ENCODE measurements around the gene FNDC10. TPM values are rescaled to one million over a fixed set of nuclear protein-coding genes. Genes with fewer than 3 reads are reported as not detected.

The FNDC10 gene
- total and polyA plus RNA-seq, 9 of the 15 experiments (the other 6 are each of a cell fraction or from before 2014, with no cell fraction given): 0.08 to 6.3 (median 1.6) TPM

DNA sequence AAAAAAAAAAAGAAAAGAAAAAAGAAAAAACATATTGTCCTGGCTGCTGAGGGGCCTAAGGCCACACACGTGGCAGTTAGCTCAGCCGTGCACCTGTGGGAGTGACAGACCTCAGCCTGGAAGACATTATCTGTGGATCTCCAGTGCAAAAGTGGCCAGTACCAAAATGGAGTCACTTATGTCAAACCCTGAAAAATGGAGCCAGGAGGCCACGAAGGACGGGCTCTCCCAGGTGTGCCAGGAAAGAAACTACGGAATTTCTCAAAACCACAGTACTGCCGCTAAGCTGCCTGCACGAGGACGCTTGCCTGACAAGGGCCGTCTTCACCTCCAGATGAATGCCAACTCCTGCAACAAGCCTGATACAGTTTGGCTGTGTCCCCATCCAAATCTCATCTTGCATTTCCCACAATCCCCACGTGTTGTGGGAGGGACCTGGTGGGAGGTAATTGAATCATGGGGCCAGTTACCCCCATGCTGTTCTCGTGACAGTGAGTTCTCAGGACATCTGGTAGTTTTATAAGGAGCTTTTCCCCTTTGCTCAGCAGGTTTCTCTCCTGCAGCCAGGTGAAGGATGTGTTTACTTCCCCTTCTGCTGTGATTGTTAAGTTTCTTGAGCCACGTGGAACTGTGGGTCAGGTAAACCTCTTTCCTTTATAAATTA lies 10.0 kb upstream of the FNDC10 start (continued):
- no peak for TF ChIP-seq NFIC (IDR thresholded peaks at IDR 0.05)
- no peak for TF ChIP-seq ZC3H4 (CRISPR knock-in tag; IDR thresholded peaks at IDR 0.05; ENCODE audit: borderline replicate concordance)
- TF ChIP-seq, protein P1, sequence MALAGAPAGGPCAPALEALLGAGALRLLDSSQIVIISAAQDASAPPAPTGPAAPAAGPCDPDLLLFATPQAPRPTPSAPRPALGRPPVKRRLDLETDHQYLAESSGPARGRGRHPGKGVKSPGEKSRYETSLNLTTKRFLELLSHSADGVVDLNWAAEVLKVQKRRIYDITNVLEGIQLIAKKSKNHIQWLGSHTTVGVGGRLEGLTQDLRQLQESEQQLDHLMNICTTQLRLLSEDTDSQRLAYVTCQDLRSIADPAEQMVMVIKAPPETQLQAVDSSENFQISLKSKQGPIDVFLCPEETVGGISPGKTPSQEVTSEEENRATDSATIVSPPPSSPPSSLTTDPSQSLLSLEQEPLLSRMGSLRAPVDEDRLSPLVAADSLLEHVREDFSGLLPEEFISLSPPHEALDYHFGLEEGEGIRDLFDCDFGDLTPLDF (CRISPR knock-in tag; IDR thresholded peaks at IDR 0.05): no peak
- peak; percentile 72; the same call in 1 of the 2 replicates for TF ChIP-seq ZNF133 (CRISPR knock-in tag; IDR thresholded peaks at IDR 0.05)
- TF ChIP-seq STAT5B (CRISPR knock-in tag; IDR thresholded peaks at IDR 0.05): peak; percentile 57; the same call in 1 of the 2 replicates
- TF ChIP-seq, protein P2, sequence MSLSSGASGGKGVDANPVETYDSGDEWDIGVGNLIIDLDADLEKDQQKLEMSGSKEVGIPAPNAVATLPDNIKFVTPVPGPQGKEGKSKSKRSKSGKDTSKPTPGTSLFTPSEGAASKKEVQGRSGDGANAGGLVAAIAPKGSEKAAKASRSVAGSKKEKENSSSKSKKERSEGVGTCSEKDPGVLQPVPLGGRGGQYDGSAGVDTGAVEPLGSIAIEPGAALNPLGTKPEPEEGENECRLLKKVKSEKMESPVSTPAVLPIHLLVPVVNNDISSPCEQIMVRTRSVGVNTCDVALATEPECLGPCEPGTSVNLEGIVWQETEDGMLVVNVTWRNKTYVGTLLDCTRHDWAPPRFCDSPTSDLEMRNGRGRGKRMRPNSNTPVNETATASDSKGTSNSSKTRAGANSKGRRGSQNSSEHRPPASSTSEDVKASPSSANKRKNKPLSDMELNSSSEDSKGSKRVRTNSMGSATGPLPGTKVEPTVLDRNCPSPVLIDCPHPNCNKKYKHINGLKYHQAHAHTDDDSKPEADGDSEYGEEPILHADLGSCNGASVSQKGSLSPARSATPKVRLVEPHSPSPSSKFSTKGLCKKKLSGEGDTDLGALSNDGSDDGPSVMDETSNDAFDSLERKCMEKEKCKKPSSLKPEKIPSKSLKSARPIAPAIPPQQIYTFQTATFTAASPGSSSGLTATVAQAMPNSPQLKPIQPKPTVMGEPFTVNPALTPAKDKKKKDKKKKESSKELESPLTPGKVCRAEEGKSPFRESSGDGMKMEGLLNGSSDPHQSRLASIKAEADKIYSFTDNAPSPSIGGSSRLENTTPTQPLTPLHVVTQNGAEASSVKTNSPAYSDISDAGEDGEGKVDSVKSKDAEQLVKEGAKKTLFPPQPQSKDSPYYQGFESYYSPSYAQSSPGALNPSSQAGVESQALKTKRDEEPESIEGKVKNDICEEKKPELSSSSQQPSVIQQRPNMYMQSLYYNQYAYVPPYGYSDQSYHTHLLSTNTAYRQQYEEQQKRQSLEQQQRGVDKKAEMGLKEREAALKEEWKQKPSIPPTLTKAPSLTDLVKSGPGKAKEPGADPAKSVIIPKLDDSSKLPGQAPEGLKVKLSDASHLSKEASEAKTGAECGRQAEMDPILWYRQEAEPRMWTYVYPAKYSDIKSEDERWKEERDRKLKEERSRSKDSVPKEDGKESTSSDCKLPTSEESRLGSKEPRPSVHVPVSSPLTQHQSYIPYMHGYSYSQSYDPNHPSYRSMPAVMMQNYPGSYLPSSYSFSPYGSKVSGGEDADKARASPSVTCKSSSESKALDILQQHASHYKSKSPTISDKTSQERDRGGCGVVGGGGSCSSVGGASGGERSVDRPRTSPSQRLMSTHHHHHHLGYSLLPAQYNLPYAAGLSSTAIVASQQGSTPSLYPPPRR (CRISPR knock-in tag; IDR thresholded peaks at IDR 0.05; ENCODE audit: borderline replicate concordance): no peak
- TF ChIP-seq, protein P3, sequence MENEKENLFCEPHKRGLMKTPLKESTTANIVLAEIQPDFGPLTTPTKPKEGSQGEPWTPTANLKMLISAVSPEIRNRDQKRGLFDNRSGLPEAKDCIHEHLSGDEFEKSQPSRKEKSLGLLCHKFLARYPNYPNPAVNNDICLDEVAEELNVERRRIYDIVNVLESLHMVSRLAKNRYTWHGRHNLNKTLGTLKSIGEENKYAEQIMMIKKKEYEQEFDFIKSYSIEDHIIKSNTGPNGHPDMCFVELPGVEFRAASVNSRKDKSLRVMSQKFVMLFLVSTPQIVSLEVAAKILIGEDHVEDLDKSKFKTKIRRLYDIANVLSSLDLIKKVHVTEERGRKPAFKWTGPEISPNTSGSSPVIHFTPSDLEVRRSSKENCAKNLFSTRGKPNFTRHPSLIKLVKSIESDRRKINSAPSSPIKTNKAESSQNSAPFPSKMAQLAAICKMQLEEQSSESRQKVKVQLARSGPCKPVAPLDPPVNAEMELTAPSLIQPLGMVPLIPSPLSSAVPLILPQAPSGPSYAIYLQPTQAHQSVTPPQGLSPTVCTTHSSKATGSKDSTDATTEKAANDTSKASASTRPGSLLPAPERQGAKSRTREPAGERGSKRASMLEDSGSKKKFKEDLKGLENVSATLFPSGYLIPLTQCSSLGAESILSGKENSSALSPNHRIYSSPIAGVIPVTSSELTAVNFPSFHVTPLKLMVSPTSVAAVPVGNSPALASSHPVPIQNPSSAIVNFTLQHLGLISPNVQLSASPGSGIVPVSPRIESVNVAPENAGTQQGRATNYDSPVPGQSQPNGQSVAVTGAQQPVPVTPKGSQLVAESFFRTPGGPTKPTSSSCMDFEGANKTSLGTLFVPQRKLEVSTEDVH (IDR thresholded peaks at IDR 0.05; ENCODE audit: low read depth, partially characterized antibody): no peak
- TF ChIP-seq NKRF (IDR thresholded peaks at IDR 0.05; ENCODE audit: borderline replicate concordance): no peak
- peak; percentile 69; the same call in 1 of the 2 replicates for TF ChIP-seq DIDO1 (tag; IDR thresholded peaks at IDR 0.05; ENCODE audit: low read depth)
- peak; percentile 89 for TF ChIP-seq ERF (CRISPR knock-in tag; IDR thresholded peaks at IDR 0.05)
- TF ChIP-seq ZKSCAN1 (IDR thresholded peaks at IDR 0.05; ENCODE audit: low read depth, low read length): no peak
- no peak for TF ChIP-seq ZNF12 (CRISPR knock-in tag; IDR thresholded peaks at IDR 0.05)
- 0 out of 4 replicates have a peak, but pooled peaks of 1 of the 2 experiments have one; percentile 34 for TF ChIP-seq MAZ (CRISPR knock-in tag; conservative IDR thresholded peaks at IDR 0.05 in 1 of 2, IDR thresholded peaks at IDR 0.05 in 1 of 2)
- no peak for TF ChIP-seq JUN (IDR thresholded peaks at IDR 0.05; ENCODE audit: borderline replicate concordance, low read depth, low read length)
- TF ChIP-seq JUN (CRISPR knock-in tag; IDR thresholded peaks at IDR 0.05; ENCODE audit: borderline replicate concordance): no peak
- TF ChIP-seq ZNF766 (CRISPR knock-in tag; conservative IDR thresholded peaks at IDR 0.05): peak; percentile 93

Measured in K562 (cell line).